Body of pancreas (tissue), 4 donors: ENCODE results near the gene MAPK10. TPM values are rescaled to one million over a fixed set of nuclear protein-coding genes. Genes with fewer than 3 reads are reported as not detected.
"Not testable (repeated sequence)": the region's sequence is repeated elsewhere in the genome, so short reads cannot be mapped to it uniquely, and the experiment has no call there.

ENCODE experiments used
- ATAC-seq: fragments of 150-250 bp; one replicate; pipeline ENCODE4 v1.9.1; 2016
- DNase-seq, 4 donors: peaks; one replicate each; pipeline ENCODE4 v3.0.0-alpha.2; 2019
- H3K27ac ChIP-seq, 4 donors: fragments of 200-600 bp; sonication (generic); 1 replicate in 3 of 4; 2 replicates in 1 of 4; pipeline versions ENCODE4 v1.5.1 to v1.6.1; 2016 to 2019; ENCODE audit warnings: mild to moderate bottlenecking in 1 of 4, mixed read lengths in 1 of 4, moderate library complexity in 1 of 4
- H3K27me3 ChIP-seq, 2 donors: fragments of 200-600 bp; sonication (generic); one replicate each; pipeline ENCODE4 v1.6.0; 2016; ENCODE audit warnings: mild to moderate bottlenecking in 1 of 2
- H3K36me3 ChIP-seq, 2 donors: fragments of 200-600 bp; sonication (generic); replicated peaks in 1 of 2; 2 replicates each; pipeline ENCODE4 v1.5.1; 2016; ENCODE audit warnings: low read depth in 2 of 2; ENCODE audit not compliant: insufficient read depth in 1 of 2
- H3K4me1 ChIP-seq: fragments of 200-600 bp; sonication (generic); one replicate; pipeline ENCODE4 v1.6.0; 2016
- H3K4me3 ChIP-seq, 2 donors: fragments of 200-600 bp; sonication (generic); 1 replicate in 1 of 2; 2 replicates in 1 of 2; pipeline ENCODE4 v1.5.1; 2016 to 2019
- H3K9me3 ChIP-seq, 3 donors: fragments of 200-600 bp; sonication (generic); 1 replicate in 2 of 3; 2 replicates in 1 of 3; pipeline ENCODE4 v1.5.1; 2016
- POLR2A ChIP-seq, 3 donors: fragments of 450-650 bp; IDR thresholded peaks; one replicate each; pipeline ENCODE4 v1.6.1; 2016; ENCODE audit warnings: antibody characterized with exemption in 3 of 3, mild to moderate bottlenecking in 2 of 3
- WGBS, 2 donors: methylation state at CpG; one replicate each; pipeline ENCODE4 v1.1.5; 2017; 5-methylcytosine and 5-hydroxymethylcytosine counted together
- intact Hi-C: fragments of 100-400 bp; cut with DNase I; formaldehyde crosslinking; loops from one replicate; pipeline ENCODE4 v1.15.1; 2023
- total RNA-seq, 2 donors: library from RNA; depleted of rRNA; stranded (reverse); fragments of >200 nt; gene quantifications; one replicate each; pipeline ENCODE4 v1.1.0, GENCODE V29; 2016
- TF ChIP-seq, protein P1 (sequence below), 7 experiments: fragments of 450-650 bp in 4 of 7; fragments of 200-600 bp in 3 of 7; sonication (generic) in 3 of 7; IDR thresholded peaks; one replicate each; pipeline ENCODE4 v1.5.1; 2016 to 2019; ENCODE audit warnings: antibody characterized with exemption in 7 of 7

Gene MAPK10
- total RNA-seq, 2 donors from 2014 or later: 9.9 to 24.1 TPM

GRCh38 chr4:85965529-85965928 is 394.3 kb downstream of the MAPK10 start:
- intact Hi-C loops: no loop called here

DNA sequence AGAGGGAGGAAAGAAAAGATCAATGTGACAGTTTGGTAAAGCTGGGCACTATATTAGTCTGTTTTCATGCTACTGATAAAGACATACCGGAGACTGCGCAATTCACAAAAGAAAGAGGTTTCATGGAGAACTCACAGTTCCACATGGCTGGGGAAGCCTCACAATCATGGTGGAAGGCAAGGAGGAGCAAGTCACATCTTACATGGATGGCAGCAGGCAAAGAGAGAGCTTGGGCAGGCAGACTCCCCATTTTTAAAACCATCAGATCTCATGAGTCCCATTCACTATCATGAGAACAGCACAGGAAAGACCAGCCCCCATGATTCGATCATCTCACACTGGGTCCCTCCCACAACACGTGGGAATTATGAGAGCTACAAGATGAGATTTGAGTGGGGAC is 394.8 kb downstream of the MAPK10 start:
- WGBS, 2 donors: 88 to 93% methylated on average over 4 of the region's 4 CpGs
- ATAC-seq, H3K9me3 ChIP-seq, intact Hi-C loops, H3K36me3 ChIP-seq, DNase-seq, H3K27ac ChIP-seq, H3K4me3 ChIP-seq, H3K4me1 ChIP-seq, H3K27me3 ChIP-seq: not testable (repeated sequence)

More at GRCh38 chr4:85965529-85965928, 394.3 kb downstream of the MAPK10 start:
- ATAC-seq (no peak), DNase-seq (no peak)
- H3K27ac ChIP-seq: no peak overlapping the region
- H3K4me1 ChIP-seq: no peaks in the 10 kb centered on the region
- no peaks in the 10 kb centered on the region for H3K27me3 ChIP-seq
- TF ChIP-seq POLR2A (IDR thresholded peaks at IDR 0.05): no peak
- TF ChIP-seq, protein P1, sequence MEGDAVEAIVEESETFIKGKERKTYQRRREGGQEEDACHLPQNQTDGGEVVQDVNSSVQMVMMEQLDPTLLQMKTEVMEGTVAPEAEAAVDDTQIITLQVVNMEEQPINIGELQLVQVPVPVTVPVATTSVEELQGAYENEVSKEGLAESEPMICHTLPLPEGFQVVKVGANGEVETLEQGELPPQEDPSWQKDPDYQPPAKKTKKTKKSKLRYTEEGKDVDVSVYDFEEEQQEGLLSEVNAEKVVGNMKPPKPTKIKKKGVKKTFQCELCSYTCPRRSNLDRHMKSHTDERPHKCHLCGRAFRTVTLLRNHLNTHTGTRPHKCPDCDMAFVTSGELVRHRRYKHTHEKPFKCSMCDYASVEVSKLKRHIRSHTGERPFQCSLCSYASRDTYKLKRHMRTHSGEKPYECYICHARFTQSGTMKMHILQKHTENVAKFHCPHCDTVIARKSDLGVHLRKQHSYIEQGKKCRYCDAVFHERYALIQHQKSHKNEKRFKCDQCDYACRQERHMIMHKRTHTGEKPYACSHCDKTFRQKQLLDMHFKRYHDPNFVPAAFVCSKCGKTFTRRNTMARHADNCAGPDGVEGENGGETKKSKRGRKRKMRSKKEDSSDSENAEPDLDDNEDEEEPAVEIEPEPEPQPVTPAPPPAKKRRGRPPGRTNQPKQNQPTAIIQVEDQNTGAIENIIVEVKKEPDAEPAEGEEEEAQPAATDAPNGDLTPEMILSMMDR (IDR thresholded peaks at IDR 0.05): no peak
- no peaks in the 10 kb centered on the region for H3K36me3 ChIP-seq
- 74 to 92% methylated on average over 1 of the region's 1 CpG for WGBS, 2 donors
- no peaks in the 10 kb centered on the region for H3K9me3 ChIP-seq
- H3K4me3 ChIP-seq: no peak overlapping the region

GRCh38 chr4:85964298-85964697 is 395.6 kb downstream of the MAPK10 start:
- Histone ChIP-seq H3K27ac (no peak overlapping the region), H3K4me1 (no peaks in the 10 kb centered on the region), H3K4me3 (no peak overlapping the region), H3K27me3 (no peaks in the 10 kb centered on the region), H3K9me3 (no peaks in the 10 kb centered on the region), H3K36me3 (no peaks in the 10 kb centered on the region)
- no peak for TF ChIP-seq POLR2A (IDR thresholded peaks at IDR 0.05)
- TF ChIP-seq, protein P1 (IDR thresholded peaks at IDR 0.05): peak in 3 of 7 experiments; percentile 17 to 36 (median 30)
- intact Hi-C loops: no loop called here
- ATAC-seq (no peak), DNase-seq (no peak)

DNA sequence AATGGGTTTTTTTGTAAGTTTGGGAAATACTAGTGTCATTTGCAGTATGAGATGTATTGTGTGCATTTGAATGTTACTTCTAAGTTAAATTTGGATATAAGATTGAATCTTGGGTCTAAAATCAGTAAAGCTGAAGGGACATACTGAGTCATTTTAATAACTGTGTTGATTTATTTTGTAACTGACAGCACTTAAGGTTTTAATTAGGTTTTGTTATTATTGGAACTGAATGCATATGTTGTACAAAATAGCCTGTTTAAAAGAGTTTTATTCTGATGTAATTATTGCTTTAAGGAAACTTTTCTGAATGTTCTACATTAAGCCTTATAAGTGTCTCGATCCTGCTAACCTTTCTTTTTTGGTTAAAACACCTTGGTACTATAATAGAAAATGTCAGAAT is 396.6 kb downstream of the MAPK10 start:
- Histone ChIP-seq H3K4me3 (no peak overlapping the region), H3K9me3 (no peaks in the 10 kb centered on the region), H3K4me1 (no peaks in the 10 kb centered on the region), H3K36me3 (no peaks in the 10 kb centered on the region), H3K27ac (no peak overlapping the region), H3K27me3 (no peaks in the 10 kb centered on the region)
- 91 to 93% methylated on average over 1 of the region's 1 CpG for WGBS, 2 donors
- ATAC-seq (no peak), DNase-seq (no peak)
- intact Hi-C loops: no loop called here
- no peak for TF ChIP-seq POLR2A (IDR thresholded peaks at IDR 0.05)
- TF ChIP-seq, protein P1 (IDR thresholded peaks at IDR 0.05): no peak

GRCh38 chr4:85961887-85962286 is 398.0 kb downstream of the MAPK10 start:
- intact Hi-C loops: no loop called here
- Histone ChIP-seq H3K4me3 (no peak overlapping the region), H3K9me3 (no peaks in the 10 kb centered on the region), H3K36me3 (no peaks in the 10 kb centered on the region), H3K4me1 (no peaks in the 10 kb centered on the region), H3K27ac (no peak overlapping the region), H3K27me3 (no peaks in the 10 kb centered on the region)
- no peak for DNase-seq
- TF ChIP-seq, protein P1 (IDR thresholded peaks at IDR 0.05): no peak
- TF ChIP-seq POLR2A (IDR thresholded peaks at IDR 0.05): no peak
- WGBS, 2 donors: 88 to 90% methylated on average over 4 of the region's 4 CpGs
- no peak for ATAC-seq
